Adrenal gland (tissue), 5 donors: ENCODE data around the gene TLE6.

Experiments
- CTCF ChIP-seq, 6 experiments: fragments of 450-650 bp in 4 of 6; fragments of 200-600 bp in 2 of 6; sonication (generic) in 1 of 6; IDR thresholded peaks; 1 replicate in 5 of 6; 2 replicates in 1 of 6; pipeline versions ENCODE4 v1.5.1 to v1.8.0; 2016 to 2021; ENCODE audit warnings: antibody characterized with exemption in 6 of 6, mild to moderate bottlenecking in 2 of 6, moderate library complexity in 1 of 6
- POLR2A ChIP-seq, 2 donors: fragments of 450-650 bp; IDR thresholded peaks; one replicate each; pipeline ENCODE4 v1.6.1; 2017; ENCODE audit warnings: antibody characterized with exemption in 2 of 2, mild to moderate bottlenecking in 2 of 2, moderate library complexity in 1 of 2
- donor health status: DM: no; HTN: no; CAD: no.

DNA sequence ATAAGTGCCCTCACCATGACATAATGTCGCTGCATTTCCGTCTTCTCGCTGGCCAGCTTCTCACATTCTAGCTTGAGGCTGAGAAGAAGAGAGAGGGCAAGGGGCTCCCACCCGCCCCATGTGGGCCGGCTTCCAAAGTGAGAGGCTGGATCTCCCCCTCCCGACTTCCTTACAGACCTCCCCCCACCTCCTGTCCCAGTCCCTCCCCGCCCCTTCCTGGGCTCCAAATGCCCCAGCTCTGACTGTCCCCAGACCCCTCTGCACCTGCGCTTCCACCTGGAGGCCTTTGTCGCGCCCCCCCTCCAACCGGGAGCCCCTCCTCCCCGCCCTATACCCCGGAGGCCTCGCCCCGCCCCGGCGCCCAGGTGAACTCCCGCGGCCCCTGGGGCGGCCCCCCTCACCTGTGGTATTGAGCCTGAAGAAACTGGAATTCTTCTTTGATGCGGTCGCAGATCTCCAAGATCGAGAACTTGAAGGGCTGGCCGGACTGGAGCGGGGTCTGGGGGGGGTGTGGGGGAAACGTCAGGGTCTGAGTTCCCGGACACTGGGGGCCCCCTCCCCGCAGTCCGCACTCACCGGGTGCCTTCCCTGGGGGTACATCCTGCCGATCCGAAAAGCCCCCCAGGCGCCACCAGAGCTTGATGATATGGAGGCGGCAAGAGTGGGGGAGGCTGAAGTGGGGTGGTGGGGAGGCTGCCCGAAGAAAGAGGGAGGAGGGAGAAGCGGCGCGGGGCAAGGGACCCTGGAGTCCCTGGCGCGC lies 51.1 kb downstream of the TLE6 start:
- TF ChIP-seq CTCF (IDR thresholded peaks at IDR 0.05) (no peak), POLR2A (IDR thresholded peaks at IDR 0.05) (no peak)
